AG04450 (cell line): ENCODE data around the gene MPP3. TPM values are rescaled to one million over a fixed set of nuclear protein-coding genes. Genes with fewer than 3 reads are reported as not detected.

Experiments used
- CTCF ChIA-PET: fragments of 300-600, 350-600 bp; formaldehyde crosslinking; extraction: SDS; loops from one replicate; lab custom pipeline; 2022; ENCODE audit warnings: antibody characterized with exemption, inconsistent platforms; lab: Charles Lee
- POLR2A ChIA-PET: fragments of 350-600 bp; formaldehyde crosslinking; extraction: SDS; loops from one replicate; lab custom pipeline; 2021; ENCODE audit warnings: antibody characterized with exemption, inconsistent platforms; lab: Yijun Ruan, JAX
- DNase-seq: peaks from one replicate; pipeline ENCODE4 v3.0.0-alpha.2; 2011; ENCODE audit warnings: low read depth, low spot score
- H3K27ac ChIP-seq: one replicate; pipeline ENCODE4 v1.5.1; 2012; ENCODE audit warnings: low read depth, low read length, control low read depth
- H3K27me3 ChIP-seq: one replicate; pipeline ENCODE4 v1.6.0; 2012; ENCODE audit warnings: low read length; ENCODE audit not compliant: control insufficient read depth, insufficient read depth
- H3K4me3 ChIP-seq: 2 replicates; pipeline ENCODE4 v1.5.1; 2011; ENCODE audit warnings: mild to moderate bottlenecking, low read depth, low read length, control low read depth
- H3K9me3 ChIP-seq: 2 replicates; pipeline ENCODE4 v1.5.1; 2012; ENCODE audit warnings: low read length; ENCODE audit not compliant: control insufficient read depth, insufficient read depth
- polyA plus RNA-seq: library from polyadenylated mRNA; depleted of rRNA; stranded (reverse); fragments of >200 nt; gene quantifications from 2 replicates; pipeline ENCODE4 v1.2.3, GENCODE V29; 2011; rRNA removed
- TF ChIP-seq, protein P1 (sequence below): IDR thresholded peaks from 2 replicates; pipeline ENCODE4 v1.5.1; 2011; ENCODE audit warnings: low read depth, low read length, control low read depth, inconsistent platforms

Gene MPP3
- polyA plus RNA-seq, 1 experiment, result 4.5 TPM

GRCh38 chr17:43753493-43754129 lies 79.3 kb downstream of the MPP3 start:
- H3K27me3 ChIP-seq, result peaks cover 26% of the 10 kb centered on the region
- no peak for DNase-seq
- H3K9me3 ChIP-seq, result no peaks in the 10 kb centered on the region
- POLR2A ChIA-PET, result no interaction called here
- TF ChIP-seq, protein P1, sequence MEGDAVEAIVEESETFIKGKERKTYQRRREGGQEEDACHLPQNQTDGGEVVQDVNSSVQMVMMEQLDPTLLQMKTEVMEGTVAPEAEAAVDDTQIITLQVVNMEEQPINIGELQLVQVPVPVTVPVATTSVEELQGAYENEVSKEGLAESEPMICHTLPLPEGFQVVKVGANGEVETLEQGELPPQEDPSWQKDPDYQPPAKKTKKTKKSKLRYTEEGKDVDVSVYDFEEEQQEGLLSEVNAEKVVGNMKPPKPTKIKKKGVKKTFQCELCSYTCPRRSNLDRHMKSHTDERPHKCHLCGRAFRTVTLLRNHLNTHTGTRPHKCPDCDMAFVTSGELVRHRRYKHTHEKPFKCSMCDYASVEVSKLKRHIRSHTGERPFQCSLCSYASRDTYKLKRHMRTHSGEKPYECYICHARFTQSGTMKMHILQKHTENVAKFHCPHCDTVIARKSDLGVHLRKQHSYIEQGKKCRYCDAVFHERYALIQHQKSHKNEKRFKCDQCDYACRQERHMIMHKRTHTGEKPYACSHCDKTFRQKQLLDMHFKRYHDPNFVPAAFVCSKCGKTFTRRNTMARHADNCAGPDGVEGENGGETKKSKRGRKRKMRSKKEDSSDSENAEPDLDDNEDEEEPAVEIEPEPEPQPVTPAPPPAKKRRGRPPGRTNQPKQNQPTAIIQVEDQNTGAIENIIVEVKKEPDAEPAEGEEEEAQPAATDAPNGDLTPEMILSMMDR, result no peak
- CTCF ChIA-PET, result no interaction called here
- H3K27ac ChIP-seq, result no peak overlapping the region
- no peak overlapping the region for H3K4me3 ChIP-seq

Other genes with a start within 250 kb of the MPP3 start
- 0.05 and 0.07 TPM in 2 replicates for gene MEOX1, start 171.2 kb downstream of the MPP3 start, polyA plus RNA-seq
- gene SOST, start 74.4 kb downstream of the MPP3 start, polyA plus RNA-seq, result not detected in 2 replicates
- 45.3 and 45.9 TPM in 2 replicates for gene DUSP3, start 54.2 kb downstream of the MPP3 start, polyA plus RNA-seq
- 0.02 TPM in 1 of 2 replicates, not detected in the other for gene CFAP97D1, start 52.7 kb downstream of the MPP3 start, polyA plus RNA-seq
- not detected in 2 replicates for gene CD300LG, start 14.0 kb upstream of the MPP3 start, polyA plus RNA-seq
- gene MPP2, start 74.4 kb upstream of the MPP3 start, polyA plus RNA-seq, result 2.4 and 2.5 TPM in 2 replicates
- not detected in 2 replicates for gene PPY, start 109.3 kb upstream of the MPP3 start, polyA plus RNA-seq
- not detected in 2 replicates for gene PYY, start 120.8 kb upstream of the MPP3 start, polyA plus RNA-seq
- gene NAGS, start 171.5 kb upstream of the MPP3 start, polyA plus RNA-seq, result 0.93 and 1.1 TPM in 2 replicates
- gene TMEM101, start 181.8 kb upstream of the MPP3 start, polyA plus RNA-seq, result 31.3 and 35.5 TPM in 2 replicates
- gene LSM12, start 233.5 kb upstream of the MPP3 start, polyA plus RNA-seq, result 46.5 and 57.5 TPM in 2 replicates
- 69.8 and 87.4 TPM in 2 replicates for gene G6PC3, start 237.6 kb upstream of the MPP3 start, polyA plus RNA-seq